HEK293 (cell line): ENCODE measurements around the gene SSBP2.

Experiments used
- FEZF1 ChIP-seq: fragments of 450-650 bp; formaldehyde crosslinking; IDR thresholded peaks from 2 replicates; pipeline ENCODE4 v1.5.1; 2016; ENCODE audit warnings: missing biosample characterization, missing genetic modification characterization
- SP7 ChIP-seq: fragments of 450-650 bp; formaldehyde crosslinking; IDR thresholded peaks from 2 replicates; pipeline ENCODE4 v1.5.1; 2016; ENCODE audit warnings: missing biosample characterization, missing genetic modification characterization
- TCF7L2 ChIP-seq: IDR thresholded peaks from 2 replicates; pipeline ENCODE4 v1.6.1; 2011; ENCODE audit warnings: low read depth, mild to moderate bottlenecking, inconsistent platforms, low read length, moderate library complexity, borderline replicate concordance
- ZNF114 ChIP-seq: fragments of 450-650 bp; formaldehyde crosslinking; IDR thresholded peaks from 2 replicates; pipeline ENCODE4 v1.5.0; 2017; ENCODE audit warnings: missing biosample characterization, missing genetic modification characterization
- ZNF132 ChIP-seq: fragments of 450-650 bp; formaldehyde crosslinking; IDR thresholded peaks from 2 replicates; pipeline ENCODE4 v1.5.1; 2017; ENCODE audit warnings: missing biosample characterization, missing genetic modification characterization, borderline replicate concordance
- ZNF302 ChIP-seq: fragments of 450-650 bp; formaldehyde crosslinking; IDR thresholded peaks from 2 replicates; pipeline ENCODE4 v1.5.1; 2016; ENCODE audit warnings: missing biosample characterization, missing genetic modification characterization, low read depth
- ZNF530 ChIP-seq: fragments of 450-650 bp; formaldehyde crosslinking; IDR thresholded peaks from 2 replicates; pipeline ENCODE4 v1.5.1; 2016; ENCODE audit warnings: low read depth, missing biosample characterization, missing genetic modification characterization
- TF ChIP-seq, protein P1 (sequence below): fragments of 450-650 bp; formaldehyde crosslinking; IDR thresholded peaks from 2 replicates; pipeline ENCODE4 v1.5.1; 2016; ENCODE audit warnings: missing biosample characterization, missing genetic modification characterization
- TF ChIP-seq, protein P2 (sequence below): fragments of 450-650 bp; formaldehyde crosslinking; IDR thresholded peaks from 2 replicates; pipeline ENCODE4 v1.5.1; 2016; ENCODE audit warnings: missing biosample characterization, missing genetic modification characterization, borderline replicate concordance
- TF ChIP-seq, protein P3 (sequence below): fragments of 450-650 bp; formaldehyde crosslinking; IDR thresholded peaks from 2 replicates; pipeline ENCODE4 v1.5.1; 2016; ENCODE audit warnings: missing biosample characterization, missing genetic modification characterization
- TF ChIP-seq, protein P4 (sequence below): fragments of 450-650 bp; formaldehyde crosslinking; conservative IDR thresholded peaks from 2 replicates; pipeline ENCODE4 v1.5.1; 2016; ENCODE audit warnings: low read depth, missing biosample characterization, missing genetic modification characterization
- TF ChIP-seq, protein P5 (sequence below): fragments of 450-650 bp; formaldehyde crosslinking; IDR thresholded peaks from 2 replicates; pipeline ENCODE4 v1.5.1; 2017; ENCODE audit warnings: missing biosample characterization, missing genetic modification characterization

DNA sequence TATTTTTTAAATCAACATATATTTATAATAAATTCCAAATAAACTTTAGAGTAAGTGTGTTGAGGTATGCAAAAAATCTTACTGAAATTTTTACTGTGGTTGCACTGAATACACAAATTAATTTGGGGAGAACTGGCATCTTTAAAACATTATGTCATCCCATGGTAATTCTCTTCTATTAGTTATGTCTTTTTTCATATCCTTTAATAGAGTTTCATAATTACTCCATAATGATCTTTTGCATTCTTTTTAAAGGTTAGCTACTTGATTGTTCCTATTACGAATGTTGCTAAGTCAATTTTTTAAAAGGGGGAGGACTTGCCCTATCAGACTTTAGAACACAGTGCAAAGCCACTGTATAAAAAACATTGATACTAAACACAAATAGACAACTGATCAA, 26.8 kb downstream of the SSBP2 start:
- TF ChIP-seq, protein P1, sequence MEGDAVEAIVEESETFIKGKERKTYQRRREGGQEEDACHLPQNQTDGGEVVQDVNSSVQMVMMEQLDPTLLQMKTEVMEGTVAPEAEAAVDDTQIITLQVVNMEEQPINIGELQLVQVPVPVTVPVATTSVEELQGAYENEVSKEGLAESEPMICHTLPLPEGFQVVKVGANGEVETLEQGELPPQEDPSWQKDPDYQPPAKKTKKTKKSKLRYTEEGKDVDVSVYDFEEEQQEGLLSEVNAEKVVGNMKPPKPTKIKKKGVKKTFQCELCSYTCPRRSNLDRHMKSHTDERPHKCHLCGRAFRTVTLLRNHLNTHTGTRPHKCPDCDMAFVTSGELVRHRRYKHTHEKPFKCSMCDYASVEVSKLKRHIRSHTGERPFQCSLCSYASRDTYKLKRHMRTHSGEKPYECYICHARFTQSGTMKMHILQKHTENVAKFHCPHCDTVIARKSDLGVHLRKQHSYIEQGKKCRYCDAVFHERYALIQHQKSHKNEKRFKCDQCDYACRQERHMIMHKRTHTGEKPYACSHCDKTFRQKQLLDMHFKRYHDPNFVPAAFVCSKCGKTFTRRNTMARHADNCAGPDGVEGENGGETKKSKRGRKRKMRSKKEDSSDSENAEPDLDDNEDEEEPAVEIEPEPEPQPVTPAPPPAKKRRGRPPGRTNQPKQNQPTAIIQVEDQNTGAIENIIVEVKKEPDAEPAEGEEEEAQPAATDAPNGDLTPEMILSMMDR (tag by site-specific recombination), result no peak
- no peak for TF ChIP-seq ZNF132 (tag by site-specific recombination)
- TF ChIP-seq TCF7L2, result no peak
- no peak for TF ChIP-seq ZNF114 (tag by site-specific recombination)
- no peak for TF ChIP-seq ZNF302
- TF ChIP-seq, protein P2, sequence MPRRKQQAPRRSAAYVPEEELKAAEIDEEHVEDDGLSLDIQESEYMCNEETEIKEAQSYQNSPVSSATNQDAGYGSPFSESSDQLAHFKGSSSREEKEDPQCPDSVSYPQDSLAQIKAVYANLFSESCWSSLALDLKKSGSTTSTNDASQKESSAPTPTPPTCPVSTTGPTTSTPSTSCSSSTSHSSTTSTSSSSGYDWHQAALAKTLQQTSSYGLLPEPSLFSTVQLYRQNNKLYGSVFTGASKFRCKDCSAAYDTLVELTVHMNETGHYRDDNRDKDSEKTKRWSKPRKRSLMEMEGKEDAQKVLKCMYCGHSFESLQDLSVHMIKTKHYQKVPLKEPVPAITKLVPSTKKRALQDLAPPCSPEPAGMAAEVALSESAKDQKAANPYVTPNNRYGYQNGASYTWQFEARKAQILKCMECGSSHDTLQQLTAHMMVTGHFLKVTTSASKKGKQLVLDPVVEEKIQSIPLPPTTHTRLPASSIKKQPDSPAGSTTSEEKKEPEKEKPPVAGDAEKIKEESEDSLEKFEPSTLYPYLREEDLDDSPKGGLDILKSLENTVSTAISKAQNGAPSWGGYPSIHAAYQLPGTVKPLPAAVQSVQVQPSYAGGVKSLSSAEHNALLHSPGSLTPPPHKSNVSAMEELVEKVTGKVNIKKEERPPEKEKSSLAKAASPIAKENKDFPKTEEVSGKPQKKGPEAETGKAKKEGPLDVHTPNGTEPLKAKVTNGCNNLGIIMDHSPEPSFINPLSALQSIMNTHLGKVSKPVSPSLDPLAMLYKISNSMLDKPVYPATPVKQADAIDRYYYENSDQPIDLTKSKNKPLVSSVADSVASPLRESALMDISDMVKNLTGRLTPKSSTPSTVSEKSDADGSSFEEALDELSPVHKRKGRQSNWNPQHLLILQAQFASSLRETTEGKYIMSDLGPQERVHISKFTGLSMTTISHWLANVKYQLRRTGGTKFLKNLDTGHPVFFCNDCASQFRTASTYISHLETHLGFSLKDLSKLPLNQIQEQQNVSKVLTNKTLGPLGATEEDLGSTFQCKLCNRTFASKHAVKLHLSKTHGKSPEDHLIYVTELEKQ (tag by site-specific recombination), result no peak
- TF ChIP-seq SP7 (tag by site-specific recombination), result no peak
- no peak for TF ChIP-seq ZNF530 (tag by site-specific recombination)
- TF ChIP-seq, protein P3, sequence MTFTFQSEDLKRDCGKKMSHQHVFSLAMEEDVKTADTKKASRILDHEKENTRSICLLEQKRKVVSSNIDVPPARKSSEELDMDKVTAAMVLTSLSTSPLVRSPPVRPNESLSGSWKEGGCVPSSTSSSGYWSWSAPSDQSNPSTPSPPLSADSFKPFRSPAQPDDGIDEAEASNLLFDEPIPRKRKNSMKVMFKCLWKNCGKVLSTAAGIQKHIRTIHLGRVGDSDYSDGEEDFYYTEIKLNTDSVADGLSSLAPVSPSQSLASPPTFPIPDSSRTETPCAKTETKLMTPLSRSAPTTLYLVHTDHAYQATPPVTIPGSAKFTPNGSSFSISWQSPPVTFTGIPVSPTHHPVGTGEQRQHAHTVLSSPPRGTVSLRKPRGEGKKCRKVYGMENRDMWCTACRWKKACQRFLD (tag by site-specific recombination), result no peak
- TF ChIP-seq, protein P4, sequence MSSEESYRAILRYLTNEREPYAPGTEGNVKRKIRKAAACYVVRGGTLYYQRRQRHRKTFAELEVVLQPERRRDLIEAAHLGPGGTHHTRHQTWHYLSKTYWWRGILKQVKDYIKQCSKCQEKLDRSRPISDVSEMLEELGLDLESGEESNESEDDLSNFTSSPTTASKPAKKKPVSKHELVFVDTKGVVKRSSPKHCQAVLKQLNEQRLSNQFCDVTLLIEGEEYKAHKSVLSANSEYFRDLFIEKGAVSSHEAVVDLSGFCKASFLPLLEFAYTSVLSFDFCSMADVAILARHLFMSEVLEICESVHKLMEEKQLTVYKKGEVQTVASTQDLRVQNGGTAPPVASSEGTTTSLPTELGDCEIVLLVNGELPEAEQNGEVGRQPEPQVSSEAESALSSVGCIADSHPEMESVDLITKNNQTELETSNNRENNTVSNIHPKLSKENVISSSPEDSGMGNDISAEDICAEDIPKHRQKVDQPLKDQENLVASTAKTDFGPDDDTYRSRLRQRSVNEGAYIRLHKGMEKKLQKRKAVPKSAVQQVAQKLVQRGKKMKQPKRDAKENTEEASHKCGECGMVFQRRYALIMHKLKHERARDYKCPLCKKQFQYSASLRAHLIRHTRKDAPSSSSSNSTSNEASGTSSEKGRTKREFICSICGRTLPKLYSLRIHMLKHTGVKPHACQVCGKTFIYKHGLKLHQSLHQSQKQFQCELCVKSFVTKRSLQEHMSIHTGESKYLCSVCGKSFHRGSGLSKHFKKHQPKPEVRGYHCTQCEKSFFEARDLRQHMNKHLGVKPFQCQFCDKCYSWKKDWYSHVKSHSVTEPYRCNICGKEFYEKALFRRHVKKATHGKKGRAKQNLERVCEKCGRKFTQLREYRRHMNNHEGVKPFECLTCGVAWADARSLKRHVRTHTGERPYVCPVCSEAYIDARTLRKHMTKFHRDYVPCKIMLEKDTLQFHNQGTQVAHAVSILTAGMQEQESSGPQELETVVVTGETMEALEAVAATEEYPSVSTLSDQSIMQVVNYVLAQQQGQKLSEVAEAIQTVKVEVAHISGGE (tag by site-specific recombination), result no peak
- TF ChIP-seq FEZF1, result no peak
- TF ChIP-seq, protein P5, sequence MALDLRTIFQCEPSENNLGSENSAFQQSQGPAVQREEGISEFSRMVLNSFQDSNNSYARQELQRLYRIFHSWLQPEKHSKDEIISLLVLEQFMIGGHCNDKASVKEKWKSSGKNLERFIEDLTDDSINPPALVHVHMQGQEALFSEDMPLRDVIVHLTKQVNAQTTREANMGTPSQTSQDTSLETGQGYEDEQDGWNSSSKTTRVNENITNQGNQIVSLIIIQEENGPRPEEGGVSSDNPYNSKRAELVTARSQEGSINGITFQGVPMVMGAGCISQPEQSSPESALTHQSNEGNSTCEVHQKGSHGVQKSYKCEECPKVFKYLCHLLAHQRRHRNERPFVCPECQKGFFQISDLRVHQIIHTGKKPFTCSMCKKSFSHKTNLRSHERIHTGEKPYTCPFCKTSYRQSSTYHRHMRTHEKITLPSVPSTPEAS (tag by site-specific recombination), result no peak
